HepG2 (cell line): ENCODE data around the gene TUBA1A. TPM values are rescaled to one million over a fixed set of nuclear protein-coding genes. Genes with fewer than 3 reads are reported as not detected.

ENCODE experiments used
- DMAP1 ChIP-seq: IDR thresholded peaks from 2 replicates; pipeline ENCODE4 v1.6.1; 2016
- FOSL1 ChIP-seq: sonication (generic); formaldehyde crosslinking; IDR thresholded peaks from 2 replicates; pipeline ENCODE4 v1.9.0; 2021; ENCODE audit warnings: missing genetic modification reagents, borderline replicate concordance
- FOXA3 ChIP-seq: IDR thresholded peaks from 2 replicates; pipeline ENCODE4 v1.6.1; 2016; ENCODE audit warnings: missing genetic modification reagents, missing compliant biosample characterization
- KLF13 ChIP-seq: sonication (generic); formaldehyde crosslinking; IDR thresholded peaks from 2 replicates; pipeline ENCODE4 v1.4.0; 2020; ENCODE audit warnings: mild to moderate bottlenecking, missing genetic modification reagents
- NFIB ChIP-seq: sonication (generic); formaldehyde crosslinking; IDR thresholded peaks from 2 replicates; pipeline ENCODE4 v1.9.0; 2021; ENCODE audit warnings: missing genetic modification reagents, mild to moderate bottlenecking, borderline replicate concordance
- NONO ChIP-seq, 2 experiments: fragments of 450-650 bp in 1 of 2; sonication (generic) in 1 of 2; formaldehyde crosslinking in 1 of 2; IDR thresholded peaks in 1 of 2; conservative IDR thresholded peaks in 1 of 2; 2 replicates each; pipeline versions ENCODE4 v1.6.1 to v1.8.0; 2017 to 2022; ENCODE audit warnings: mild to moderate bottlenecking in 1 of 2, missing genetic modification reagents in 1 of 2, moderate library complexity in 1 of 2
- SMYD3 ChIP-seq: sonication (generic); formaldehyde crosslinking; IDR thresholded peaks from 2 replicates; pipeline ENCODE4 v1.8.1; 2023; ENCODE audit warnings: mild to moderate bottlenecking, missing genetic modification reagents
- TBP ChIP-seq: sonication (generic); formaldehyde crosslinking; IDR thresholded peaks from 2 replicates; pipeline ENCODE4 v1.5.0; 2020; ENCODE audit warnings: missing genetic modification reagents
- ZBTB38 ChIP-seq: sonication (generic); formaldehyde crosslinking; IDR thresholded peaks from 2 replicates; pipeline ENCODE4 v1.5.1; 2020; ENCODE audit warnings: mild to moderate bottlenecking, missing genetic modification reagents
- ZFP1 ChIP-seq: IDR thresholded peaks from 2 replicates; pipeline ENCODE4 v1.6.1; 2016
- ZNF230 ChIP-seq: sonication (generic); formaldehyde crosslinking; IDR thresholded peaks from 2 replicates; pipeline ENCODE4 v1.4.0; 2020; ENCODE audit warnings: mild to moderate bottlenecking, missing genetic modification reagents
- ZNF333 ChIP-seq: sonication (generic); formaldehyde crosslinking; IDR thresholded peaks from 2 replicates; pipeline ENCODE4 v1.4.0; 2020; ENCODE audit warnings: mild to moderate bottlenecking, missing genetic modification reagents, borderline replicate concordance
- polyA plus RNA-seq, 8 experiments: library from polyadenylated mRNA; depleted of rRNA in 3 of 8; stranded (reverse) in 7 of 8; unstranded in 1 of 8; fragments of >200 nt; fragmentation: Illumina TruSeq in 4 of 8; extraction: Trizol in 4 of 8; gene quantifications; 2 replicates each; pipeline versions ENCODE4 v1.2.1 to v1.2.3, GENCODE V29; 2011 to 2016; ENCODE audit warnings: low read depth in 4 of 8, missing spikeins in 1 of 8, mixed read lengths in 1 of 8; ENCODE audit not compliant: insufficient read depth in 1 of 8
- total RNA-seq, 5 experiments: library from RNA; depleted of rRNA; stranded (reverse); fragments of >200 nt; fragmentation: Illumina TruSeq; extraction: Trizol; gene quantifications; 2 replicates each; pipeline ENCODE4 v1.2.3, GENCODE V29; 2016; ENCODE audit warnings: low read depth in 1 of 5
- TF ChIP-seq, protein P1 (sequence below), 2 experiments: fragments of 450-650 bp in 1 of 2; sonication (generic) in 1 of 2; formaldehyde crosslinking in 1 of 2; IDR thresholded peaks; 2 replicates each; pipeline versions ENCODE4 v1.6.1 to v1.8.0; 2016 to 2022; ENCODE audit warnings: antibody characterized with exemption in 1 of 2, mild to moderate bottlenecking in 1 of 2, missing genetic modification reagents in 1 of 2
- TF ChIP-seq, protein P2 (sequence below): sonication (generic); formaldehyde crosslinking; IDR thresholded peaks from 2 replicates; pipeline ENCODE4 v1.8.0; 2023; ENCODE audit warnings: mild to moderate bottlenecking, missing genetic modification reagents

TUBA1A gene
- total and polyA plus RNA-seq, 2 of the 13 experiments (the other 11 are each of a cell fraction or from before 2014, with no cell fraction given): 20.7 to 24.8 TPM

DNA sequence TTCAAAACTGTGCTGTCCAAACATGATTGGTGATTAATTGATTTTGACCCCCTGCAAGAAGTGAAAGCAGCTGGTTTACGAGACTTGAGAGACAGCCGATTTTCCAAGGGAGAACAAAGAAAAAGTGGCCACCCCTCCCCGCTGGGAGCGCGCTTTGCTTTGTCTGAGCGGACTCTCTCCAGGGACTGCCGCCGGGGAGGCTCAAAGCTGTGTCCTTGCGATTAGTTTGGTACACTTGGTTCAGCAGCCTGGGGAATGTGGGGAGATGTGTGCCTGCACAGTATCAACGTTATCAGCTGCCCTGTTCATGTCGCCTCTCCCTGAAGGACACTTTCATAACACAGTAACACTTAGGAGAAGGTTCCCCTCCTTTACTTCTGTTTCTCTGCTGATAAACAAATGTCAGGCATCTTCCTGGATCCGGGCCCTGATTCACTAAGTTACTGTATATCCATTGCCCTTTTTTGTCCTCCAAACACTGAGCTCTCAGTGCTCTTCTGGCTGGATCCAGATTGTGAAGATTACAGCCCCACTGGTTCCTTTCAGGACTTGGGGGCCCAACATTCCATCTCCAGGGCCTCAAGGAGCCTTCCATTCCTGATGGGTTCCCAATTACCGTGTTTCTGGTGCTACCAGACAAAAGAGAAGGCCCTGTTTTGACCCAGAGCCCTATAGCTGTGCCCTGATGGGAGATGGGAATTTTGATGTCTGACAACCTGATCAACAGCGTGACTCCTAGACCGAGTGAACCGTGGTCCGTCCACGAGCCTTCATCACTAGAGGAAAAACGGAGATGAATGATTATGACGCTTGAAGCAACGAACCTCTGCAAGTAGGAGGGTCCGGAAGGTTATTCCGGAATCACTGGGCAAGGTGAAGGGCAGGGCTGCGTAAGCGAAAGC, 44.3 kb upstream of the TUBA1A start (continued):
- TF ChIP-seq, protein P1, sequence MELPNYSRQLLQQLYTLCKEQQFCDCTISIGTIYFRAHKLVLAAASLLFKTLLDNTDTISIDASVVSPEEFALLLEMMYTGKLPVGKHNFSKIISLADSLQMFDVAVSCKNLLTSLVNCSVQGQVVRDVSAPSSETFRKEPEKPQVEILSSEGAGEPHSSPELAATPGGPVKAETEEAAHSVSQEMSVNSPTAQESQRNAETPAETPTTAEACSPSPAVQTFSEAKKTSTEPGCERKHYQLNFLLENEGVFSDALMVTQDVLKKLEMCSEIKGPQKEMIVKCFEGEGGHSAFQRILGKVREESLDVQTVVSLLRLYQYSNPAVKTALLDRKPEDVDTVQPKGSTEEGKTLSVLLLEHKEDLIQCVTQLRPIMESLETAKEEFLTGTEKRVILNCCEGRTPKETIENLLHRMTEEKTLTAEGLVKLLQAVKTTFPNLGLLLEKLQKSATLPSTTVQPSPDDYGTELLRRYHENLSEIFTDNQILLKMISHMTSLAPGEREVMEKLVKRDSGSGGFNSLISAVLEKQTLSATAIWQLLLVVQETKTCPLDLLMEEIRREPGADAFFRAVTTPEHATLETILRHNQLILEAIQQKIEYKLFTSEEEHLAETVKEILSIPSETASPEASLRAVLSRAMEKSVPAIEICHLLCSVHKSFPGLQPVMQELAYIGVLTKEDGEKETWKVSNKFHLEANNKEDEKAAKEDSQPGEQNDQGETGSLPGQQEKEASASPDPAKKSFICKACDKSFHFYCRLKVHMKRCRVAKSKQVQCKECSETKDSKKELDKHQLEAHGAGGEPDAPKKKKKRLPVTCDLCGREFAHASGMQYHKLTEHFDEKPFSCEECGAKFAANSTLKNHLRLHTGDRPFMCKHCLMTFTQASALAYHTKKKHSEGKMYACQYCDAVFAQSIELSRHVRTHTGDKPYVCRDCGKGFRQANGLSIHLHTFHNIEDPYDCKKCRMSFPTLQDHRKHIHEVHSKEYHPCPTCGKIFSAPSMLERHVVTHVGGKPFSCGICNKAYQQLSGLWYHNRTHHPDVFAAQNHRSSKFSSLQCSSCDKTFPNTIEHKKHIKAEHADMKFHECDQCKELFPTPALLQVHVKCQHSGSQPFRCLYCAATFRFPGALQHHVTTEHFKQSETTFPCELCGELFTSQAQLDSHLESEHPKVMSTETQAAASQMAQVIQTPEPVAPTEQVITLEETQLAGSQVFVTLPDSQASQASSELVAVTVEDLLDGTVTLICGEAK (IDR thresholded peaks at IDR 0.05): no peak
- TF ChIP-seq, protein P1 (CRISPR knock-in tag; IDR thresholded peaks at IDR 0.05): no peak
- TF ChIP-seq NFIB (no peak), FOSL1 (CRISPR knock-in tag) (no peak), ZBTB38 (CRISPR knock-in tag) (0 out of 2 replicates have a peak, but pooled peaks have one; percentile 27), SMYD3 (CRISPR knock-in tag) (no peak), NONO (IDR thresholded peaks at IDR 0.05) (no peak), NONO (CRISPR knock-in tag; conservative IDR thresholded peaks at IDR 0.05) (no peak), ZFP1 (no peak), ZNF333 (CRISPR knock-in tag) (no peak), ZNF230 (CRISPR knock-in tag) (no peak), KLF13 (no peak), DMAP1 (no peak), FOXA3 (no peak), TBP (no peak)
- TF ChIP-seq, protein P2, sequence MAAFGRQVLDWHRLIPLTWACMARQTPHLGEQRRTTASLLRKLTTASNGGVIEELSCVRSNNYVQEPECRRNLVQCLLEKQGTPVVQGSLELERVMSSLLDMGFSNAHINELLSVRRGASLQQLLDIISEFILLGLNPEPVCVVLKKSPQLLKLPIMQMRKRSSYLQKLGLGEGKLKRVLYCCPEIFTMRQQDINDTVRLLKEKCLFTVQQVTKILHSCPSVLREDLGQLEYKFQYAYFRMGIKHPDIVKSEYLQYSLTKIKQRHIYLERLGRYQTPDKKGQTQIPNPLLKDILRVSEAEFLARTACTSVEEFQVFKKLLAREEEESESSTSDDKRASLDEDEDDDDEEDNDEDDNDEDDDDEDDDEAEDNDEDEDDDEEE (CRISPR knock-in tag): no peak
